ENCODE results near the gene ARSB.

DNA sequence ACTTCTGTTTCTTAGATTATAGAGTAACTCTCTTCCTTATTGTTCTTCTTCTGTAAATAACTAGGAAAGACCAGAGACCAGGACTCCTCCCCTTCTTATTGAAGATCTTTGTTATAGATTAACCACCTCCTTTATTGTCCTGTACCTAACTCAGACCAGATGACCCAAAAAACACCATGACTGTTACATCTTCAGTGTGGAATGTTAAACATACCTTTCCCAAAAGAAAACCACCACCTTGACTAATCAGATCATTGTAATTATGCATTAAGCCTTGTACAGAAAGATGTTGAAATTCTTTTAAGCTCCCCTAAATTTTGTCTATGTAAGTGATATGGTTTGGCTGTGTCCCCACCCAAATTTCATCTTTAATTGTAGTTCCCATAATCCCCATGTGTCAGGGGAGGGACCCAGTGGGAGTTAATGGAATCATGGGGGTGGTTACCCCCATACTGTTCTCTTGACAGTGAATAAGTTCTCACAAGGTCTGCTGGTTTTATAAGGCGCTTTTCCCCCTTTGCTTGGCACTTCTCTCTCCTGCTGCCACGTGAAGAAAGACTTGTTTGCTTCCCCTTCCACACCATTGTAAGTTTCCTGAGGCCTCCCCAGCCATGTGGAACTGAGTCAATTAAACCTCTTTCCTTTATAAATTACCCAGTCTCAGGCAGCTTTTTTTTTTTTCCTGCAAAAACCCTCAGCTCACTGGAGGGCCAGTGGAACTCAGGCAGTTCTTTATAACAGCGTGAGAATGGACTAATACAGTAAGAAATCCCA lies 26.3 kb downstream of the ARSB start:
- no peak for TF ChIP-seq ZNF766 (CRISPR knock-in tag; conservative IDR thresholded peaks at IDR 0.05)
- no peak for TF ChIP-seq CTCF (IDR thresholded peaks at IDR 0.05 in 2 of 3, conservative IDR thresholded peaks at IDR 0.05 in 1 of 3; ENCODE audit: insufficient read depth in 2 of 3, low read depth in 1 of 3, low read length in 3 of 3)
- TF ChIP-seq REST (IDR thresholded peaks at IDR 0.05; ENCODE audit: borderline replicate concordance): no peak
- no peak for TF ChIP-seq REST (CRISPR knock-in tag; IDR thresholded peaks at IDR 0.05; ENCODE audit: low read depth)
- TF ChIP-seq NFE2L1 (tag; IDR thresholded peaks at IDR 0.05; ENCODE audit: borderline replicate concordance, low read depth): no peak
- no peak for TF ChIP-seq FOXA1 (IDR thresholded peaks at IDR 0.05; ENCODE audit: borderline replicate concordance)
- TF ChIP-seq ZNF584 (CRISPR knock-in tag; IDR thresholded peaks at IDR 0.05; ENCODE audit: low read depth): no peak
- TF ChIP-seq HDAC8 (tag; IDR thresholded peaks at IDR 0.05): no peak
- no peak for TF ChIP-seq NR2C1 (IDR thresholded peaks at IDR 0.05)
- TF ChIP-seq NR2C1 (tag; IDR thresholded peaks at IDR 0.05): no peak
- no peak for TF ChIP-seq NFIC (IDR thresholded peaks at IDR 0.05)
- TF ChIP-seq, protein P1, sequence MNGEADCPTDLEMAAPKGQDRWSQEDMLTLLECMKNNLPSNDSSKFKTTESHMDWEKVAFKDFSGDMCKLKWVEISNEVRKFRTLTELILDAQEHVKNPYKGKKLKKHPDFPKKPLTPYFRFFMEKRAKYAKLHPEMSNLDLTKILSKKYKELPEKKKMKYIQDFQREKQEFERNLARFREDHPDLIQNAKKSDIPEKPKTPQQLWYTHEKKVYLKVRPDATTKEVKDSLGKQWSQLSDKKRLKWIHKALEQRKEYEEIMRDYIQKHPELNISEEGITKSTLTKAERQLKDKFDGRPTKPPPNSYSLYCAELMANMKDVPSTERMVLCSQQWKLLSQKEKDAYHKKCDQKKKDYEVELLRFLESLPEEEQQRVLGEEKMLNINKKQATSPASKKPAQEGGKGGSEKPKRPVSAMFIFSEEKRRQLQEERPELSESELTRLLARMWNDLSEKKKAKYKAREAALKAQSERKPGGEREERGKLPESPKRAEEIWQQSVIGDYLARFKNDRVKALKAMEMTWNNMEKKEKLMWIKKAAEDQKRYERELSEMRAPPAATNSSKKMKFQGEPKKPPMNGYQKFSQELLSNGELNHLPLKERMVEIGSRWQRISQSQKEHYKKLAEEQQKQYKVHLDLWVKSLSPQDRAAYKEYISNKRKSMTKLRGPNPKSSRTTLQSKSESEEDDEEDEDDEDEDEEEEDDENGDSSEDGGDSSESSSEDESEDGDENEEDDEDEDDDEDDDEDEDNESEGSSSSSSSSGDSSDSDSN (IDR thresholded peaks at IDR 0.05; ENCODE audit: borderline replicate concordance in 1 of 2, low read depth in 2 of 2, low read length in 2 of 2): no peak

All from K562 (cell line).